GM23338 (cell line): Measurements from ENCODE around the gene CAV2. TPM values are rescaled to one million over a fixed set of nuclear protein-coding genes. Genes with fewer than 3 reads are reported as not detected.

Source experiments
- ATAC-seq: fragments of 200-7000 bp; cut with Tn5 transposase; 3 replicates; pipeline ENCODE4 v1.9.1; 2020
- DNase-seq: peaks from one replicate; pipeline ENCODE4 v3.0.0-alpha.2; 2015; ENCODE audit warnings: low spot score
- H2AFZ ChIP-seq: fragments of 200-600 bp; sonication (generic); 2 replicates; pipeline ENCODE4 v1.8.0; 2016; ENCODE audit warnings: antibody characterized with exemption, mild to moderate bottlenecking, moderate library complexity
- H3F3A ChIP-seq: fragments of 200-600 bp; sonication (generic); replicated peaks from 2 replicates; pipeline ENCODE4 v1.8.0; 2017; ENCODE audit warnings: antibody characterized with exemption, mixed run types, low read depth
- H3K27ac ChIP-seq: fragments of 200-600 bp; sonication (generic); 2 replicates; pipeline ENCODE4 v1.6.1; 2016; ENCODE audit warnings: low read depth
- H3K27me3 ChIP-seq: fragments of 200-600 bp; sonication (generic); 2 replicates; pipeline ENCODE4 v1.8.0; 2016; ENCODE audit warnings: mild to moderate bottlenecking, mixed run types, moderate library complexity; ENCODE audit not compliant: insufficient read depth
- H3K36me3 ChIP-seq: fragments of 200-600 bp; sonication (generic); 2 replicates; pipeline ENCODE4 v1.8.0; 2016; ENCODE audit warnings: mild to moderate bottlenecking; ENCODE audit not compliant: insufficient read depth
- H3K4me1 ChIP-seq: fragments of 200-600 bp; sonication (generic); 2 replicates; pipeline ENCODE4 v1.8.0; 2016; ENCODE audit warnings: mild to moderate bottlenecking, moderate library complexity; ENCODE audit not compliant: insufficient read depth
- H3K4me2 ChIP-seq: fragments of 200-600 bp; sonication (generic); 2 replicates; pipeline ENCODE4 v1.7.1; 2017; ENCODE audit warnings: mixed run types
- H3K4me3 ChIP-seq: fragments of 200-600 bp; sonication (generic); 2 replicates; pipeline ENCODE4 v1.6.1; 2016; ENCODE audit warnings: mixed run types
- H3K79me2 ChIP-seq: fragments of 200-600 bp; sonication (generic); replicated peaks from 2 replicates; pipeline ENCODE4 v1.8.0; 2017; ENCODE audit warnings: mild to moderate bottlenecking; ENCODE audit not compliant: insufficient read depth
- H3K9me2 ChIP-seq: fragments of 200-600 bp; sonication (generic); 2 replicates; pipeline ENCODE4 v1.8.0; 2017; ENCODE audit not compliant: insufficient read depth
- H4K20me1 ChIP-seq: fragments of 200-600 bp; sonication (generic); replicated peaks from 2 replicates; pipeline ENCODE4 v1.8.0; 2017; ENCODE audit warnings: mild to moderate bottlenecking; ENCODE audit not compliant: insufficient read depth
- H3K27ac Mint-ChIP-seq: 2 replicates; pipeline ENCODE4 v1.8.0; 2020; ENCODE audit warnings: inconsistent platforms, mild to moderate bottlenecking, moderate library complexity, mixed read lengths
- H3K27me3 Mint-ChIP-seq: 3 replicates; pipeline ENCODE4 v1.8.0; 2022; ENCODE audit warnings: low read depth, mild to moderate bottlenecking, moderate library complexity, mixed read lengths, inconsistent platforms; ENCODE audit not compliant: insufficient read depth, poor library complexity
- H3K36me3 Mint-ChIP-seq: 3 replicates; pipeline ENCODE4 v1.8.0; 2021; ENCODE audit warnings: low read depth, mild to moderate bottlenecking, inconsistent platforms, moderate library complexity, mixed read lengths
- H3K4me1 Mint-ChIP-seq: 3 replicates; pipeline ENCODE4 v1.8.0; 2020; ENCODE audit warnings: mild to moderate bottlenecking, inconsistent platforms, mixed read lengths
- H3K4me3 Mint-ChIP-seq: 3 replicates; pipeline ENCODE4 v1.8.0; 2021; ENCODE audit warnings: moderate library complexity, mild to moderate bottlenecking, inconsistent platforms, mixed read lengths
- H3K9me3 Mint-ChIP-seq: 3 replicates; pipeline ENCODE4 v1.8.0; 2020; ENCODE audit warnings: moderate library complexity, mild to moderate bottlenecking, inconsistent platforms, mixed read lengths
- CREB1 ChIP-seq: fragments of 250-450 bp; sonication (Bioruptor Pico); IDR thresholded peaks from 2 replicates; pipeline ENCODE4 v1.5.0; 2020; ENCODE audit warnings: low read depth, mild to moderate bottlenecking, moderate library complexity
- ETS1 ChIP-seq: IDR thresholded peaks from 2 replicates; pipeline ENCODE4 v1.6.1; 2016; ENCODE audit warnings: antibody characterized with exemption
- EZH2 ChIP-seq: fragments of 200-600 bp; sonication (generic); IDR thresholded peaks from one replicate; pipeline ENCODE4 v1.8.0; 2017; ENCODE audit warnings: antibody characterized with exemption, mild to moderate bottlenecking, low read depth; ENCODE audit not compliant: unreplicated experiment
- EZH2phosphoT487 ChIP-seq: fragments of 200-600 bp; sonication (generic); IDR thresholded peaks from one replicate; pipeline ENCODE4 v1.8.1; 2018; ENCODE audit warnings: antibody characterized with exemption; ENCODE audit not compliant: unreplicated experiment
- JUNB ChIP-seq: IDR thresholded peaks from one replicate; pipeline ENCODE4 v1.6.1; 2016; ENCODE audit warnings: antibody characterized with exemption; ENCODE audit not compliant: unreplicated experiment
- NANOG ChIP-seq: IDR thresholded peaks from 2 replicates; pipeline ENCODE4 v1.6.1; 2016; ENCODE audit warnings: antibody characterized with exemption, borderline replicate concordance
- POLR2AphosphoS5 ChIP-seq: IDR thresholded peaks from 2 replicates; pipeline ENCODE4 v1.6.1; 2016; ENCODE audit warnings: antibody characterized with exemption, low read depth
- REST ChIP-seq: IDR thresholded peaks from one replicate; pipeline ENCODE4 v1.6.1; 2018; ENCODE audit warnings: antibody characterized with exemption; ENCODE audit not compliant: unreplicated experiment
- STAT1 ChIP-seq: IDR thresholded peaks from one replicate; pipeline ENCODE4 v1.6.1; 2016; ENCODE audit warnings: antibody characterized with exemption; ENCODE audit not compliant: unreplicated experiment
- ZNF114 ChIP-seq: fragments of 250-450 bp; sonication (Bioruptor Pico); IDR thresholded peaks from 2 replicates; pipeline ENCODE4 v1.5.0; 2020; ENCODE audit warnings: mild to moderate bottlenecking, moderate library complexity
- ZNF331 ChIP-seq: fragments of 250-450 bp; sonication (Bioruptor Pico); IDR thresholded peaks from 2 replicates; pipeline ENCODE4 v1.5.0; 2020; ENCODE audit warnings: low read depth, mild to moderate bottlenecking, moderate library complexity
- polyA plus RNA-seq: library from polyadenylated mRNA; unstranded; fragments of >200 nt; fragmentation: Nextera tagmentation; extraction: Ambion mirVana; gene quantifications from 2 replicates; pipeline ENCODE4 v1.2.1, GENCODE V29; 2016
- total RNA-seq: library from RNA; depleted of rRNA; stranded (reverse); fragments of >200 nt; shearing (Covaris generic); gene quantifications from 2 replicates; pipeline ENCODE4 v1.2.3, GENCODE V29; 2014
- TF ChIP-seq, protein P1 (sequence below), 2 experiments: fragments of 200-600 bp in 1 of 2; sonication (generic) in 1 of 2; conservative IDR thresholded peaks; 2 replicates each; pipeline versions ENCODE4 v1.5.1 to v1.6.1; 2016 to 2017; ENCODE audit warnings: antibody characterized with exemption in 2 of 2, low read depth in 2 of 2, mild to moderate bottlenecking in 2 of 2, moderate library complexity in 1 of 2
- TF ChIP-seq, protein P2 (sequence below): fragments of 250-450 bp; sonication (Bioruptor Pico); IDR thresholded peaks from 2 replicates; pipeline ENCODE4 v1.5.0; 2020; ENCODE audit warnings: mild to moderate bottlenecking, moderate library complexity

CAV2 gene
- total and polyA plus RNA-seq, 2 experiments from 2014 or later: 4.2 to 6.6 TPM

DNA sequence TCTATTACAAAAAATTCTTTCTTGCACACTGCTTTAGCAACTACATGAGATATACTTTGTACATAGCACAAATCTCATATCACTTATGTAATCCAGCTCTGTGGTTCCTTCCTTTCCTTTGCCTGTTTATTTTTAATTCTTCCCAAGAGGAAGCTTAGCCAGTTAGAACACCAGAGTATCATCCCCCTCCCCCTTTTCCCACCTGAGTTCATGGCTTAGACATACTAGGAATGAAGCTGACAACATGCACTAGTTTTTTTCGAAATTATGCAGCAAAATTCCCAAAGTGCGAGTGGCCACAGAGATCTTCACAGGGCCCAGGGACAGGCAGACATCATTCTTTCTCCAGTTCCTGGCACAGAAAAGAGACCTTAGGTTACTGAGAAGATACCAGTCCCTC, 43.1 kb downstream of the CAV2 start:
- Histone ChIP-seq H2AFZ (no peak overlapping the region), H3K79me2 (no peaks in the 10 kb centered on the region), H3K4me2 (no peak overlapping the region), H3K4me3 (no peak overlapping the region), H3K27ac (no peak overlapping the region), H4K20me1 (no peaks in the 10 kb centered on the region), H3K36me3 (no peaks in the 10 kb centered on the region), H3K27me3 (no peaks in the 10 kb centered on the region), H3K9me2 (no peaks in the 10 kb centered on the region), H3K4me1 (no peaks in the 10 kb centered on the region), H3F3A (no peaks in the 10 kb centered on the region)
- Mint-ChIP-seq H3K27ac (peak overlapping the region; percentile 14; the same call in 1 of the 2 replicates), H3K4me3 (no peak overlapping the region), H3K27me3 (no peaks in the 10 kb centered on the region), H3K4me1 (no peaks in the 10 kb centered on the region), H3K9me3 (no peaks in the 10 kb centered on the region; the same call in 2 of the 3 replicates), H3K36me3 (no peaks in the 10 kb centered on the region)
- ATAC-seq: no peak
- DNase-seq: no peak
- TF ChIP-seq NANOG (no peak), POLR2AphosphoS5 (no peak), EZH2 (no peak), REST (no peak), ZNF114 (no peak), EZH2phosphoT487 (no peak), JUNB (no peak), ZNF331 (CRISPR knock-in tag) (no peak), CREB1 (CRISPR knock-in tag) (no peak), STAT1 (no peak), ETS1 (no peak)
- TF ChIP-seq, protein P1, sequence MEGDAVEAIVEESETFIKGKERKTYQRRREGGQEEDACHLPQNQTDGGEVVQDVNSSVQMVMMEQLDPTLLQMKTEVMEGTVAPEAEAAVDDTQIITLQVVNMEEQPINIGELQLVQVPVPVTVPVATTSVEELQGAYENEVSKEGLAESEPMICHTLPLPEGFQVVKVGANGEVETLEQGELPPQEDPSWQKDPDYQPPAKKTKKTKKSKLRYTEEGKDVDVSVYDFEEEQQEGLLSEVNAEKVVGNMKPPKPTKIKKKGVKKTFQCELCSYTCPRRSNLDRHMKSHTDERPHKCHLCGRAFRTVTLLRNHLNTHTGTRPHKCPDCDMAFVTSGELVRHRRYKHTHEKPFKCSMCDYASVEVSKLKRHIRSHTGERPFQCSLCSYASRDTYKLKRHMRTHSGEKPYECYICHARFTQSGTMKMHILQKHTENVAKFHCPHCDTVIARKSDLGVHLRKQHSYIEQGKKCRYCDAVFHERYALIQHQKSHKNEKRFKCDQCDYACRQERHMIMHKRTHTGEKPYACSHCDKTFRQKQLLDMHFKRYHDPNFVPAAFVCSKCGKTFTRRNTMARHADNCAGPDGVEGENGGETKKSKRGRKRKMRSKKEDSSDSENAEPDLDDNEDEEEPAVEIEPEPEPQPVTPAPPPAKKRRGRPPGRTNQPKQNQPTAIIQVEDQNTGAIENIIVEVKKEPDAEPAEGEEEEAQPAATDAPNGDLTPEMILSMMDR (conservative IDR thresholded peaks at IDR 0.05; ENCODE audit: low read depth in 2 of 2): no peak
- TF ChIP-seq, protein P2, sequence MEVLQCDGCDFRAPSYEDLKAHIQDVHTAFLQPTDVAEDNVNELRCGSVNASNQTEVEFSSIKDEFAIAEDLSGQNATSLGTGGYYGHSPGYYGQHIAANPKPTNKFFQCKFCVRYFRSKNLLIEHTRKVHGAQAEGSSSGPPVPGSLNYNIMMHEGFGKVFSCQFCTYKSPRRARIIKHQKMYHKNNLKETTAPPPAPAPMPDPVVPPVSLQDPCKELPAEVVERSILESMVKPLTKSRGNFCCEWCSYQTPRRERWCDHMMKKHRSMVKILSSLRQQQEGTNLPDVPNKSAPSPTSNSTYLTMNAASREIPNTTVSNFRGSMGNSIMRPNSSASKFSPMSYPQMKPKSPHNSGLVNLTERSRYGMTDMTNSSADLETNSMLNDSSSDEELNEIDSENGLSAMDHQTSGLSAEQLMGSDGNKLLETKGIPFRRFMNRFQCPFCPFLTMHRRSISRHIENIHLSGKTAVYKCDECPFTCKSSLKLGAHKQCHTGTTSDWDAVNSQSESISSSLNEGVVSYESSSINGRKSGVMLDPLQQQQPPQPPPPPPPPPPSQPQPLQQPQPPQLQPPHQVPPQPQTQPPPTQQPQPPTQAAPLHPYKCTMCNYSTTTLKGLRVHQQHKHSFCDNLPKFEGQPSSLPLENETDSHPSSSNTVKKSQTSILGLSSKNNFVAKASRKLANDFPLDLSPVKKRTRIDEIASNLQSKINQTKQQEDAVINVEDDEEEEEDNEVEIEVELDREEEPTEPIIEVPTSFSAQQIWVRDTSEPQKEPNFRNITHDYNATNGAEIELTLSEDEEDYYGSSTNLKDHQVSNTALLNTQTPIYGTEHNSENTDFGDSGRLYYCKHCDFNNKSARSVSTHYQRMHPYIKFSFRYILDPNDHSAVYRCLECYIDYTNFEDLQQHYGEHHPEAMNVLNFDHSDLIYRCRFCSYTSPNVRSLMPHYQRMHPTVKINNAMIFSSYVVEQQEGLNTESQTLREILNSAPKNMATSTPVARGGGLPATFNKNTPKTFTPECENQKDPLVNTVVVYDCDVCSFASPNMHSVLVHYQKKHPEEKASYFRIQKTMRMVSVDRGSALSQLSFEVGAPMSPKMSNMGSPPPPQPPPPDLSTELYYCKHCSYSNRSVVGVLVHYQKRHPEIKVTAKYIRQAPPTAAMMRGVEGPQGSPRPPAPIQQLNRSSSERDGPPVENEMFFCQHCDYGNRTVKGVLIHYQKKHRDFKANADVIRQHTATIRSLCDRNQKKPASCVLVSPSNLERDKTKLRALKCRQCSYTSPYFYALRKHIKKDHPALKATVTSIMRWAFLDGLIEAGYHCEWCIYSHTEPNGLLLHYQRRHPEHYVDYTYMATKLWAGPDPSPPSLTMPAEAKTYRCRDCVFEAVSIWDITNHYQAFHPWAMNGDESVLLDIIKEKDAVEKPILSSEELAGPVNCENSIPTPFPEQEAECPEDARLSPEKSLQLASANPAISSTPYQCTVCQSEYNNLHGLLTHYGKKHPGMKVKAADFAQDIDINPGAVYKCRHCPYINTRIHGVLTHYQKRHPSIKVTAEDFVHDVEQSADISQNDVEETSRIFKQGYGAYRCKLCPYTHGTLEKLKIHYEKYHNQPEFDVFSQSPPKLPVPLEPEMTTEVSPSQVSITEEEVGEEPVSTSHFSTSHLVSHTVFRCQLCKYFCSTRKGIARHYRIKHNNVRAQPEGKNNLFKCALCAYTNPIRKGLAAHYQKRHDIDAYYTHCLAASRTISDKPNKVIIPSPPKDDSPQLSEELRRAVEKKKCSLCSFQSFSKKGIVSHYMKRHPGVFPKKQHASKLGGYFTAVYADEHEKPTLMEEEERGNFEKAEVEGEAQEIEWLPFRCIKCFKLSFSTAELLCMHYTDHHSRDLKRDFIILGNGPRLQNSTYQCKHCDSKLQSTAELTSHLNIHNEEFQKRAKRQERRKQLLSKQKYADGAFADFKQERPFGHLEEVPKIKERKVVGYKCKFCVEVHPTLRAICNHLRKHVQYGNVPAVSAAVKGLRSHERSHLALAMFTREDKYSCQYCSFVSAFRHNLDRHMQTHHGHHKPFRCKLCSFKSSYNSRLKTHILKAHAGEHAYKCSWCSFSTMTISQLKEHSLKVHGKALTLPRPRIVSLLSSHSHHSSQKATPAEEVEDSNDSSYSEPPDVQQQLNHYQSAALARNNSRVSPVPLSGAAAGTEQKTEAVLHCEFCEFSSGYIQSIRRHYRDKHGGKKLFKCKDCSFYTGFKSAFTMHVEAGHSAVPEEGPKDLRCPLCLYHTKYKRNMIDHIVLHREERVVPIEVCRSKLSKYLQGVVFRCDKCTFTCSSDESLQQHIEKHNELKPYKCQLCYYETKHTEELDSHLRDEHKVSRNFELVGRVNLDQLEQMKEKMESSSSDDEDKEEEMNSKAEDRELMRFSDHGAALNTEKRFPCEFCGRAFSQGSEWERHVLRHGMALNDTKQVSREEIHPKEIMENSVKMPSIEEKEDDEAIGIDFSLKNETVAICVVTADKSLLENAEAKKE (CRISPR knock-in tag): no peak
